Measurements from ENCODE around the gene TAPT1. TPM values are rescaled to one million over a fixed set of nuclear protein-coding genes. Genes with fewer than 3 reads are reported as not detected.

Gene TAPT1
- total RNA-seq, 1 experiment from 2014 or later: 11.1 TPM

- Histone ChIP-seq H4K8ac (replicated peaks; ENCODE audit: insufficient read length, low read depth, low read length) (no peak overlapping the region), H2AK5ac (ENCODE audit: insufficient read length, low read length) (no peak overlapping the region), H3T11ph (ENCODE audit: low read length) (no peak overlapping the region), H3K23ac (ENCODE audit: insufficient read length, low read depth, low read length) (no peak overlapping the region), H3K23me2 (ENCODE audit: insufficient read length, low read depth, low read length, poor library complexity, severe bottlenecking) (no peaks in the 10 kb centered on the region), H3K79me2 (ENCODE audit: insufficient read depth, low read length) (no peaks in the 10 kb centered on the region), H3K79me1 (ENCODE audit: insufficient read depth, low read depth, low read length, poor library complexity, severe bottlenecking) (no peaks in the 10 kb centered on the region), H4K91ac (ENCODE audit: insufficient read length, low read depth, low read length) (no peak overlapping the region), H2AFZ (ENCODE audit: low read length) (no peak overlapping the region), H2BK12ac (ENCODE audit: insufficient read length, low read depth, low read length) (no peak overlapping the region), H4K20me1 (ENCODE audit: control insufficient read depth, insufficient read depth, insufficient read length) (no peaks in the 10 kb centered on the region), H3K4me2 (ENCODE audit: insufficient read depth, insufficient read length, low read length) (no peak overlapping the region), H2BK20ac (ENCODE audit: low read depth, low read length, poor library complexity, severe bottlenecking) (no peak overlapping the region), H2BK5ac (ENCODE audit: insufficient read length, low read length) (no peak overlapping the region), H3K14ac (ENCODE audit: insufficient read depth, low read length) (no peak overlapping the region), H3K9ac (ENCODE audit: extremely low read depth, insufficient read length, low read length) (no peak overlapping the region), H3K4ac (ENCODE audit: low read depth, low read length) (no peak overlapping the region), H3K27me3 (ENCODE audit: insufficient read depth, low read length) (no peaks in the 10 kb centered on the region), H2BK120ac (ENCODE audit: low read depth, low read length, poor library complexity, severe bottlenecking) (no peak overlapping the region), H3K56ac (ENCODE audit: insufficient read length, low read depth, low read length) (no peak overlapping the region), H3K18ac (ENCODE audit: insufficient read length, low read depth, low read length) (no peak overlapping the region), H2BK15ac (ENCODE audit: low read depth, low read length) (no peak overlapping the region), H3K4me1 (ENCODE audit: insufficient read depth, low read length) (no peaks in the 10 kb centered on the region), H3K9me3 (ENCODE audit: control insufficient read depth, low read depth, low read length) (no peaks in the 10 kb centered on the region), H3K27ac (ENCODE audit: insufficient read length, low read depth, low read length) (no peak overlapping the region), H4K5ac (ENCODE audit: insufficient read length, low read depth, low read length) (no peak overlapping the region)
- Mint-ChIP-seq H3K4me3 (no peak overlapping the region), H3K27me3 (ENCODE audit: low read depth) (no peaks in the 10 kb centered on the region), H3K9me3 (no peaks in the 10 kb centered on the region), H3K36me3 (ENCODE audit: insufficient read depth in 1 of 3, low read depth in 3 of 3) (peaks cover 10 to 18% (median 16%) of the 10 kb centered on the region in 3 experiments), H3K27ac (no peak overlapping the region), H3K4me1 (peaks cover 0 to 2% of the 10 kb centered on the region in 2 experiments; a peak in 1 of 4 replicates)
- TF ChIP-seq, protein P1, sequence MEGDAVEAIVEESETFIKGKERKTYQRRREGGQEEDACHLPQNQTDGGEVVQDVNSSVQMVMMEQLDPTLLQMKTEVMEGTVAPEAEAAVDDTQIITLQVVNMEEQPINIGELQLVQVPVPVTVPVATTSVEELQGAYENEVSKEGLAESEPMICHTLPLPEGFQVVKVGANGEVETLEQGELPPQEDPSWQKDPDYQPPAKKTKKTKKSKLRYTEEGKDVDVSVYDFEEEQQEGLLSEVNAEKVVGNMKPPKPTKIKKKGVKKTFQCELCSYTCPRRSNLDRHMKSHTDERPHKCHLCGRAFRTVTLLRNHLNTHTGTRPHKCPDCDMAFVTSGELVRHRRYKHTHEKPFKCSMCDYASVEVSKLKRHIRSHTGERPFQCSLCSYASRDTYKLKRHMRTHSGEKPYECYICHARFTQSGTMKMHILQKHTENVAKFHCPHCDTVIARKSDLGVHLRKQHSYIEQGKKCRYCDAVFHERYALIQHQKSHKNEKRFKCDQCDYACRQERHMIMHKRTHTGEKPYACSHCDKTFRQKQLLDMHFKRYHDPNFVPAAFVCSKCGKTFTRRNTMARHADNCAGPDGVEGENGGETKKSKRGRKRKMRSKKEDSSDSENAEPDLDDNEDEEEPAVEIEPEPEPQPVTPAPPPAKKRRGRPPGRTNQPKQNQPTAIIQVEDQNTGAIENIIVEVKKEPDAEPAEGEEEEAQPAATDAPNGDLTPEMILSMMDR (conservative IDR thresholded peaks at IDR 0.05): no peak
- no peak for DNase-seq
- no CpG with 5 or more reads among the region's 2 CpGs for WGBS (ENCODE audit: extremely low coverage, insufficient read length, low lambda C conversion rate)
Observed at GRCh38 chr4:16253127-16253960, 27.1 kb upstream of the TAPT1 start.
